SK-N-SH (cell line): ENCODE data around the gene SSR1. TPM values are rescaled to one million over a fixed set of nuclear protein-coding genes. Genes with fewer than 3 reads are reported as not detected.

Experiments
- CTCF ChIA-PET: fragments of 300-600, 350-600 bp; formaldehyde crosslinking; extraction: SDS; loops from one replicate; lab custom pipeline; 2021; lab: Yijun Ruan, JAX
- POLR2A ChIA-PET: fragments of 350-600 bp; sonication (Branson Sonifier 250); formaldehyde crosslinking; extraction: SDS; loops from one replicate; lab custom pipeline; 2020; ENCODE audit warnings: antibody characterized with exemption, inconsistent platforms; lab: Yijun Ruan, JAX
- DNase-seq: peaks from one replicate; pipeline ENCODE4 v3.0.0; 2012
- H2AFZ ChIP-seq: fragments of 200-600 bp; sonication (generic); 2 replicates; pipeline ENCODE4 v1.8.1; 2016; ENCODE audit warnings: antibody characterized with exemption, mild to moderate bottlenecking, low read depth
- H3F3A ChIP-seq: fragments of 200-600 bp; sonication (generic); replicated peaks from 2 replicates; pipeline ENCODE3; 2016; ENCODE audit warnings: antibody characterized with exemption, mild to moderate bottlenecking; ENCODE audit not compliant: insufficient read depth
- H3K27ac ChIP-seq, 2 experiments: fragments of 200-500 bp in 1 of 2; fragments of 200-600 bp in 1 of 2; sonication (Bioruptor generic) in 1 of 2; sonication (generic), shearing (Covaris generic) in 1 of 2; 2 replicates each; pipeline versions ENCODE4 v1.5.1 to v1.6.1; 2014 to 2016; ENCODE audit warnings: low read depth in 2 of 2, inconsistent platforms in 1 of 2, low read length in 1 of 2, mild to moderate bottlenecking in 1 of 2, mixed read lengths in 1 of 2
- H3K27me3 ChIP-seq: fragments of 200-600 bp; sonication (generic), shearing (Covaris generic); 2 replicates; pipeline ENCODE4 v1.6.1; 2016; ENCODE audit warnings: mixed run types; ENCODE audit not compliant: insufficient read depth
- H3K36me3 ChIP-seq, 2 experiments: fragments of 200-500 bp in 1 of 2; fragments of 200-600 bp in 1 of 2; sonication (Bioruptor generic) in 1 of 2; sonication (generic) in 1 of 2; replicated peaks in 1 of 2; 2 replicates each; pipeline versions ENCODE3 to v1.5.1; 2014 to 2016; ENCODE audit warnings: low read length in 1 of 2, mild to moderate bottlenecking in 1 of 2; ENCODE audit not compliant: insufficient read depth in 2 of 2, control insufficient read depth in 1 of 2
- H3K4me1 ChIP-seq, 2 experiments: fragments of 200-500 bp in 1 of 2; fragments of 200-600 bp in 1 of 2; sonication (Bioruptor generic) in 1 of 2; sonication (generic), shearing (Covaris generic) in 1 of 2; 2 replicates each; pipeline versions ENCODE4 v1.5.1 to v1.6.1; 2014 to 2016; ENCODE audit warnings: low read depth in 1 of 2, low read length in 1 of 2, mixed run types in 1 of 2; ENCODE audit not compliant: insufficient read depth in 2 of 2, control insufficient read depth in 1 of 2
- H3K4me2 ChIP-seq: fragments of 200-600 bp; sonication (generic), shearing (Covaris generic); 2 replicates; pipeline ENCODE4 v1.6.1; 2017; ENCODE audit warnings: mixed run types
- H3K4me3 ChIP-seq, 2 experiments: fragments of 200-500 bp in 1 of 2; fragments of 200-600 bp in 1 of 2; sonication (Bioruptor generic) in 1 of 2; sonication (generic), shearing (Covaris generic) in 1 of 2; 2 replicates each; pipeline versions ENCODE4 v1.5.1 to v1.8.1; 2014 to 2016; ENCODE audit warnings: low read depth in 2 of 2, inconsistent platforms in 1 of 2, low read length in 1 of 2, mild to moderate bottlenecking in 1 of 2, mixed read lengths in 1 of 2, moderate library complexity in 1 of 2
- H3K79me2 ChIP-seq: fragments of 200-600 bp; sonication (generic); 2 replicates; pipeline ENCODE4 v1.8.1; 2017; ENCODE audit warnings: mild to moderate bottlenecking; ENCODE audit not compliant: insufficient read depth
- H3K9ac ChIP-seq: fragments of 200-600 bp; sonication (generic); 2 replicates; pipeline ENCODE4 v1.6.1; 2017; ENCODE audit warnings: mixed run types
- H3K9me2 ChIP-seq: fragments of 200-600 bp; sonication (generic); 2 replicates; pipeline ENCODE4 v1.6.1; 2017; ENCODE audit warnings: mixed run types
- H3K9me3 ChIP-seq: fragments of 200-600 bp; sonication (generic); 2 replicates; pipeline ENCODE4 v1.6.1; 2017; ENCODE audit warnings: mixed run types, mild to moderate bottlenecking, moderate library complexity
- H4K20me1 ChIP-seq: fragments of 200-600 bp; sonication (generic); 2 replicates; pipeline ENCODE4 v1.6.1; 2017; ENCODE audit warnings: mild to moderate bottlenecking, mixed run types; ENCODE audit not compliant: insufficient read depth
- CHD2 ChIP-seq: fragments of 150-350 bp; IDR thresholded peaks from 2 replicates; pipeline ENCODE4 v1.6.1; 2018; ENCODE audit warnings: low read length; ENCODE audit not compliant: partially characterized antibody
- EP300 ChIP-seq, 2 experiments: IDR thresholded peaks; 2 replicates each; pipeline versions ENCODE4 v1.4.0 to v1.6.1; 2012; ENCODE audit warnings: borderline replicate concordance in 1 of 2, low read depth in 1 of 2, low read length in 1 of 2
- FOXM1 ChIP-seq: IDR thresholded peaks from 2 replicates; pipeline ENCODE4 v1.4.0; 2012; ENCODE audit warnings: low read depth, mild to moderate bottlenecking
- GATA2 ChIP-seq: sonication (generic); formaldehyde crosslinking; IDR thresholded peaks from 2 replicates; pipeline ENCODE4 v1.5.0; 2020; ENCODE audit warnings: mild to moderate bottlenecking, missing genetic modification reagents
- IRF3 ChIP-seq: fragments of 150-350 bp; IDR thresholded peaks from 2 replicates; pipeline ENCODE4 v1.6.1; 2016; ENCODE audit warnings: mild to moderate bottlenecking, low read depth, low read length
- JUND ChIP-seq: IDR thresholded peaks from 2 replicates; pipeline ENCODE4 v1.4.0; 2012
- MXI1 ChIP-seq: IDR thresholded peaks from 2 replicates; pipeline ENCODE4 v1.6.1; 2012; ENCODE audit warnings: mild to moderate bottlenecking, low read depth, low read length, improper control_type of control experiment
- NFIC ChIP-seq: IDR thresholded peaks from 2 replicates; pipeline ENCODE4 v1.4.0; 2012; ENCODE audit warnings: borderline replicate concordance
- NRF1 ChIP-seq: IDR thresholded peaks from 2 replicates; pipeline ENCODE4 v1.6.1; 2012; ENCODE audit warnings: low read depth, mild to moderate bottlenecking, low read length
- PBX3 ChIP-seq: IDR thresholded peaks from 2 replicates; pipeline ENCODE4; 2012
- RAD21 ChIP-seq: IDR thresholded peaks from 2 replicates; pipeline ENCODE4 v1.6.1; 2012; ENCODE audit warnings: mild to moderate bottlenecking, low read length
- RCOR1 ChIP-seq: fragments of 150-350 bp; IDR thresholded peaks from 2 replicates; pipeline ENCODE4 v1.6.1; 2017; ENCODE audit warnings: antibody characterized with exemption, low read length
- TAF1 ChIP-seq: IDR thresholded peaks from 2 replicates; pipeline ENCODE4 v1.6.1; 2012; ENCODE audit warnings: low read depth, mild to moderate bottlenecking, low read length, moderate library complexity, borderline replicate concordance
- TCF12 ChIP-seq: IDR thresholded peaks from 2 replicates; pipeline ENCODE4 v1.4.0; 2012
- WGBS: methylation state at CpG from one replicate; pipeline ENCODE4 v1.1.6; 2017; ENCODE audit warnings: low lambda C conversion rate; 5-methylcytosine and 5-hydroxymethylcytosine counted together
- polyA plus RNA-seq, 3 experiments: library from polyadenylated mRNA; depleted of rRNA; stranded (reverse); fragments of >200 nt; gene quantifications; 2 replicates each; pipeline ENCODE4 v1.2.3, GENCODE V29; 2012
- TF ChIP-seq, protein P1 (sequence below): IDR thresholded peaks from 2 replicates; pipeline ENCODE4 v1.4.0; 2012; ENCODE audit warnings: low read depth, borderline replicate concordance

The SSR1 gene
- polyA plus RNA-seq, 1 of the 3 experiments (the other 2 are of a cell fraction): 50.7 TPM

GRCh38 chr6:7301702-7302101 lies 11.3 kb downstream of the SSR1 start:
- Histone ChIP-seq H4K20me1 (peaks cover 18% of the 10 kb centered on the region; the same call in 1 of the 2 replicates), H3K9ac (no peak overlapping the region), H3K36me3 (peaks cover 68 to 81% of the 10 kb centered on the region in 2 experiments), H3K4me1 (no peaks in the 10 kb centered on the region; a peak in 1 of 4 replicates), H3K4me3 (no peak overlapping the region), H3K4me2 (no peak overlapping the region), H3F3A (peaks cover 10% of the 10 kb centered on the region), H3K27ac (no peak overlapping the region), H3K9me2 (no peaks in the 10 kb centered on the region), H3K27me3 (no peaks in the 10 kb centered on the region), H3K79me2 (peaks cover 51% of the 10 kb centered on the region), H3K9me3 (no peaks in the 10 kb centered on the region), H2AFZ (no peak overlapping the region)
- POLR2A ChIA-PET: no interaction called here
- 86% methylated on average over 7 of the region's 7 CpGs for WGBS
- DNase-seq: no peak
- CTCF ChIA-PET: interaction anchor here (2.6 kb wide), 1 partner anchor 10 kb away, joined by 8 read pairs; no protein-coding TSS in a partner anchor
- TF ChIP-seq MXI1 (no peak), NRF1 (no peak), RAD21 (no peak)
- TF ChIP-seq, all 33 proteins: peak for 0

DNA sequence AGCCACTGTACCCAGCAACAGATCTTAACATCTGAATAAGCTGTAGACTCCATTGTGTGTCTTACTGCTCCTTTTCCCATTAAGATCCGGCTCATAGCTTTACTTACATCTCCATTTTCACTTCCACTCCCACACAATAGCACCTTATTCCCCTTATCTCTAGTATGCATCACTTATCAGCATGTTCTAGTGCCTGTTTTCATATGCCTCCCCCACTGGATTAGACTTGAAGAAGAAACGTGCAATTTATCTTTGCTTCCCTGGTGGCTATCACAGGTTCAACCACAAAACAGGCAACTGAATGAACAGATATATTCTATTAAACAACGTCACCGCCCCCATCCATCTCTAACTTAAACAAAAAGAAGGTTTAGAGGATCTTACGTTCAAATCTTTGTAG lies 12.1 kb downstream of the SSR1 start:
- H4K20me1 ChIP-seq: peaks cover 18% of the 10 kb centered on the region; the same call in 1 of the 2 replicates
- no peak overlapping the region for H2AFZ ChIP-seq
- peaks cover 76 to 85% of the 10 kb centered on the region in 2 experiments for H3K36me3 ChIP-seq
- POLR2A ChIA-PET: interaction anchor here (1.1 kb wide), 1 partner anchor 9 kb away, joined by 3 read pairs; no protein-coding TSS in a partner anchor
- H3K4me3 ChIP-seq: no peak overlapping the region
- H3K27ac ChIP-seq: no peak overlapping the region
- H3K4me2 ChIP-seq: no peak overlapping the region
- no peaks in the 10 kb centered on the region for H3K27me3 ChIP-seq
- no peak overlapping the region for H3K9ac ChIP-seq
- H3K9me3 ChIP-seq: no peaks in the 10 kb centered on the region
- H3F3A ChIP-seq: peaks cover 10% of the 10 kb centered on the region
- H3K9me2 ChIP-seq: no peaks in the 10 kb centered on the region
- peaks cover 0 to 3% of the 10 kb centered on the region in 2 experiments; a peak in 1 of 4 replicates for H3K4me1 ChIP-seq
- no peak for TF ChIP-seq GATA2 (CRISPR knock-in tag)
- TF ChIP-seq FOXM1: no peak
- TF ChIP-seq TCF12: no peak
- no peak for TF ChIP-seq EP300 (IDR thresholded peaks at IDR 0.05; ENCODE audit: borderline replicate concordance in 1 of 2, low read depth in 1 of 2, low read length in 1 of 2)
- TF ChIP-seq IRF3: no peak
- no peak for TF ChIP-seq TAF1
- TF ChIP-seq, all 33 proteins: peak for 0
- 95% methylated on average over 5 of the region's 5 CpGs for WGBS
- peaks cover 44% of the 10 kb centered on the region for H3K79me2 ChIP-seq
- no peak for DNase-seq
- CTCF ChIA-PET: interaction anchor here (2.3 to 2.6 kb wide), 2 partner anchors 9 to 314 kb away, joined by 7 to 8 read pairs; no protein-coding TSS in a partner anchor

- Histone ChIP-seq H2AFZ (no peak overlapping the region), H3K9ac (no peak overlapping the region), H3K36me3 (peaks cover 75 to 92% of the 10 kb centered on the region in 2 experiments), H3K4me1 (peaks cover 0 to 3% of the 10 kb centered on the region in 2 experiments; a peak in 1 of 4 replicates), H3K27me3 (no peaks in the 10 kb centered on the region), H3K4me2 (no peak overlapping the region), H3K9me2 (no peaks in the 10 kb centered on the region), H4K20me1 (peaks cover 5% of the 10 kb centered on the region; the same call in 1 of the 2 replicates), H3K4me3 (no peak overlapping the region), H3K9me3 (no peaks in the 10 kb centered on the region), H3K27ac (no peak overlapping the region), H3F3A (peaks cover 16% of the 10 kb centered on the region), H3K79me2 (peaks cover 20% of the 10 kb centered on the region)
- ChIA-PET CTCF (interaction anchor here (1.5 kb wide), 1 partner anchor 23 kb away, joined by 5 read pairs; no protein-coding TSS in a partner anchor), POLR2A (no interaction called here)
- WGBS: 57% methylated on average over 1 of the region's 1 CpG
- DNase-seq: no peak
- no peak for TF ChIP-seq PBX3
- no peak for TF ChIP-seq NFIC
- no peak for TF ChIP-seq MXI1
- TF ChIP-seq, protein P1, sequence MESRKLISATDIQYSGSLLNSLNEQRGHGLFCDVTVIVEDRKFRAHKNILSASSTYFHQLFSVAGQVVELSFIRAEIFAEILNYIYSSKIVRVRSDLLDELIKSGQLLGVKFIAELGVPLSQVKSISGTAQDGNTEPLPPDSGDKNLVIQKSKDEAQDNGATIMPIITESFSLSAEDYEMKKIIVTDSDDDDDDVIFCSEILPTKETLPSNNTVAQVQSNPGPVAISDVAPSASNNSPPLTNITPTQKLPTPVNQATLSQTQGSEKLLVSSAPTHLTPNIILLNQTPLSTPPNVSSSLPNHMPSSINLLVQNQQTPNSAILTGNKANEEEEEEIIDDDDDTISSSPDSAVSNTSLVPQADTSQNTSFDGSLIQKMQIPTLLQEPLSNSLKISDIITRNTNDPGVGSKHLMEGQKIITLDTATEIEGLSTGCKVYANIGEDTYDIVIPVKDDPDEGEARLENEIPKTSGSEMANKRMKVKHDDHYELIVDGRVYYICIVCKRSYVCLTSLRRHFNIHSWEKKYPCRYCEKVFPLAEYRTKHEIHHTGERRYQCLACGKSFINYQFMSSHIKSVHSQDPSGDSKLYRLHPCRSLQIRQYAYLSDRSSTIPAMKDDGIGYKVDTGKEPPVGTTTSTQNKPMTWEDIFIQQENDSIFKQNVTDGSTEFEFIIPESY: no peak
- no peak for TF ChIP-seq IRF3
- no peak for TF ChIP-seq JUND
- TF ChIP-seq RCOR1: no peak
- TF ChIP-seq CHD2: no peak
Measured at GRCh38 chr6:7298113-7298512, 14.9 kb downstream of the SSR1 start.
